HG03432 (cell line): ENCODE results near the gene FGGY.

Source experiments
- ATAC-seq: cut with Tn5 transposase; IDR thresholded peaks from one replicate; pipeline ENCODE4 v1.9.1; 2021; ENCODE audit warnings: mild to moderate bottlenecking, moderate library complexity; ENCODE audit not compliant: unreplicated experiment

The FGGY gene

DNA sequence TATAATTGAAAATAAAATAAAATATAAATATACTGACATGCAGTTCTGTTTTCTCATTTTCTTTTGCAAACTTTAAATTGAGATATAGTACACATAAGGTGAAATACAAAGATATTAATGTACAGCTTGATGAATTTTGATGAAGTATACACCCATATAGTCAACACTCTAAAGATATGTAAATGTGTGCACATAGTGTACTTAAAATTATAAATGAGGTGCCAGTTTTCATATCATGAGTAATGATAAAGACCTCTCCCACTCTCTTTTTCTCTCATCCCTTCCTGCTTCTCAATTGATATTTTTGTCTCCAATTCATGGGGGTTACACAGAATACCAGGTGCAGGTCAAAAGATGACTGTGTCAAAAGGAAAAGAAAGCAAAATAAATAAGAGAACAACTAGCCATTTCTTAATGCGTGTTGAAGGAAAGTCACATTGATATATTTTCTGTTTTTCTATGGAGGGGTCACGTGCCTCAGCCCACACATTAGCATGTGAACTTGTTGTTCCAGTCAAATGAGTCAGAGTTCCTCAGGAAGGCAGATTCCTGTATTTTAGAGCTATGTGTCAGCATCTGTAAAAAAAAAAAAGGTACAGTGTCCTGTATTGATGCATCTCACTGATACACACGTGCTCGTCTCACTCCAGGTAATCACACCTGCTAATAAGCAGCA is 453.6 kb downstream of the FGGY start:
- ATAC-seq: no peak

DNA sequence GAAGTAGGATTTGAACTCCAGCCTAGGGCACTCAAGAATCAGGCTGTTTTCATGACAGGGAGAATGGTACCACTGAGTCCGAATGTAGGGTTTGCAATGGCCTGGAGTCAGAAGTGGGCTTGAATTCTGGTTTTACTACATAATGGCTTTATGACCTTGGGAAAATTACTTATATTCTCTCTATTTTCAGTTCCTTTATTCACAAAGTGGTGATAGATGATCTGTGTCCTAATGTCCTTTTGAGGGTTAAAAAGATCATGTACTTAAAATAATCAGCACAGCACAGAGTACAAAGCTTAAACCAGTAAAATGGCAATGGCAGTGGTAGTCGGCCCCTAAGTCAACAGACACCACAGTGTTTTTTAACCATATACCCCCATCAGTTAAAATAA is 454.1 kb downstream of the FGGY start:
- ATAC-seq: no peak

DNA sequence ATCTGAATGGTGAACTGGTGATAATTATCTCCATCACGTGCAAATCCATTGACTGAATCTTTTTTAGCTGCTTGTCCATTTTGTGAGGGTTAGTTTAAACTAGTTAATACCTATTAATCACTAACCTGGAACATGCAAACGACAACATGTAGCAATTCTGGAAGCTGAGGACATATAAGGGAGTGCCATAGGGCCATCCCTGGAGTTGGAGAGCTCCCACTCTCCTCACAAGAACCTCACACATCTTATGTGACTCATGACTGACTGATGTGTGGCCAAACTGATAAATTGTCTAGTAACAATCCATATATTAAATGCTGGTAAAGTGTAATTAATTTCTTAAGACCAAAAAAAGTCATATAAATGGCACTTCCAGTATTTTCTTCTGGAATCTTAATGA is 454.9 kb downstream of the FGGY start:
- ATAC-seq: no peak

DNA sequence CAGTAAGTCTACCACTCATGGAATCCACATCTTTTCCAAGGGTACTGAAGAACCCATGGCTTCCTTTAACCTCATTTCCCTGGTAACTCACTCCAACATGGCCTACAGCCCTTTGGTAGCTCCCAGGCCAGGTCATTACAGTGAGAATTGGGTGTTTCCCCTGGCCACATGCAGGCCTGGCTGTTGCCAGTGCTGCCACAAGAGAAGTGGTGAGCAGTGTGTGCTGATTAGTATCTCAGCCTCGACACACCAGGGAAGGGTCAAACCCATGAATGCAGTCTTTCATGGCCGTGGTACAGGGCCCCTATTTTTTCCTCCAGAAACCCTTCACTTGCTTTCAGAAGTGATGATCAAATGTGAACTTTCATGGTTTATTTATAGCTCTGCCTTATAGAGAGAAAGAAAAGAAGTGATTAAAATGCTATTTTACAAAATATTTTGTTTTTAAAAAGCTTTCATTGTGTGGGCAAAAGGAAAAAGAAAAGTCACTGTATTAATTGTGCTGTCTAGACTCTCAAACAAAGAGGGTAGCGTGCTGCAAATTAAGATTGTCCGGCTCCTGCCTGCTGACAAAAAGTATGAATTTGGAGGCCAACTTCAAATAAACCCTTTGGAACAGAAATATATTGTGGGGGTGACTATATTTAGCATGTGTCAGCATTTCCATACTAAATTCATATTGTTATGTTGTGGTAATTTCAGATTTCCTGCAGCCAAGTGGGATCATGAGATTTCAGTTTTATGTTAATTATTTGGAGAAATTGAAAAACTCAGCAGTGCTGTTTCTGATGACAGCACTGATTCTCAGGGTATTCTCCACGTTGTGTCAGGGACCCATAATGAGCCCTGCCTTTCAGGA is 455.9 kb downstream of the FGGY start:
- peak; percentile 89 for ATAC-seq

DNA sequence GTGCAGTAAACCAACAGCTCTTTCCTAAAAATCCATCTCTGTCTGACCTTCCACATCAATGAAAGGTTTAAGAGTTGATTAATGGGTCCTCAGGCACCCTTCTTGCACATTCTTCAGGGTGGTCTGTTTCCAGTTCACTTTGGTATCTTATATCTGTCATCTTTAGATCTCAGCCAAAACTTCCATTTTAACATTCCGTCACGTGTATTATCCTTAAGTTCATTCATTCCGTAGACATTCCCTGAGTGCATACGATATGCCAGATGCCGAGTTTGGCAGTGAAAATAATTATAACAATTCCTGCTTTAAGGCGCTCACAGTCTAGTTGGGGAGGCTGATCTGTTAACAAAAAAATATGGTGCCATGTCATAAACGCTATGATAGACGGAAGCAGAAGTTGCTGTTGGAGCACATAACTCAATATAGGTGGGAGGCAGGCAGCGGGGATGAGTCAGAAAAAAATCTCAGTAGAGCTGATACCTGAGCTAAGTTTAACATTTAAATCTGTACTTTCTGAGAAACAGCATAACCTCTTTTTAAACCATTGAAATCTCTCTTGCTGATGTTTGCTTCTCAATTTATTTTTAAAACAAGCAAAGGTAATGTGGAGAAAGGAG is 458.3 kb downstream of the FGGY start:
- ATAC-seq: no peak

DNA sequence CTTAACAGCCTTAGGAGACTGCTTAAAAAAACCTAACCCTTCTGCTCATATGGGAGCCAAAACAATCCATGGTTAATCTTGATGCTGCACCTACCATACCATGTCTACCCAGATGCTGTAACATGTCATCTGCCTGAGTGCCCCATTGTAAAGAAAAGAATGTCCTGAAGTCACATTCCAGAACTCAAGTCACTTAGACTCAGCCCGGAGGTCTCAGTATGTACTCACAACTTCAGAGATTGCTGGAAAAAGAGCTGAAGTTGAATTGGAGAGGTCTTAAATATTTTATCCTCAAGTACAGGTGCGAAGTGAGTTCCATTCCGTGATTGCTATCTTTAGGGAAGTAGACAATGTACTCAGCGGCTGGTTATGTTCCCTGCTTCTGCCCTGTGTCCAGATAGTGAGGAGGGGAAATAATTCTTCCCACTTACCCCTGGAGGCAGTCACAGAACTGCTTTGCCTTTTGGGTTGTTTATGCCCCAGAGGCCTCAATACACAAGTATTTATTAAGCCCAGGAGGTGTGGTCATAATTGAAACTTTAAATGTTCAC is 460.4 kb downstream of the FGGY start:
- no peak for ATAC-seq

DNA sequence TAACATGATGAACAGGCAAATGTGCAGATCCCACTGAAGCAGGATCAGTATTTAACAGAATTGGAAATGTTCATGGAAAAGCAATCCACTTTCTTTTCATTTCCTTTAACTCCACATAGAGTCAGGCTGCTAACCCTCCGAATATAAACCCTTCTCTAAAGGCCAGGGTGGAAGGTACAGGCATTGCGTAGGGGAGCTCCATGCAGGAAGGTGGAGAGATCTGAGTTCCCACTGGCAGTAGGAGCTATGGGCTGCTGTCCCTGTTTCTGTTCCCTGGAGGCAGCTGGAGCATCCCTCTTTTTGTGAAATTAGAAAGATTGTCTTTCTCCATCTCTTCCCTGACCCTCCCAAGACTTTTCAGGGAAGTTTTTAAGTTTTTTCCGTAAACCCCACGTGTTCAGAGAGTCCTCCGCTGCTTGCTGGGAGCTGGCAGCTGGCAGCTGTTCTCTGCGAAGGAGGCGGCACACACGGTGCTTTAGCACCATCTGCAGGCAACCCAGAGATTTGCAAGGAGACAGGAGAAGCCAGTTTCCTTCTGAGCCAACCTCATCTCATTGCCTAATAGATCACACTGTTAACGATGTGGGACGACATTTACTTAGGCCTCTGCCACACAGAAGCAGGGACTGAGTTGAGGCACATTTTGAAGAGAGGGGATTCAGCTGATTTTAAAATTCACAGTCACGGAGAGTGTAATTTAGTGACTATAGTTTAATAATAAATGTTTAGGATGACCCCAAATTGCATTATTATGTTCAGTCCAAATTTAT is 462.4 kb downstream of the FGGY start:
- peak; percentile 92 for ATAC-seq

DNA sequence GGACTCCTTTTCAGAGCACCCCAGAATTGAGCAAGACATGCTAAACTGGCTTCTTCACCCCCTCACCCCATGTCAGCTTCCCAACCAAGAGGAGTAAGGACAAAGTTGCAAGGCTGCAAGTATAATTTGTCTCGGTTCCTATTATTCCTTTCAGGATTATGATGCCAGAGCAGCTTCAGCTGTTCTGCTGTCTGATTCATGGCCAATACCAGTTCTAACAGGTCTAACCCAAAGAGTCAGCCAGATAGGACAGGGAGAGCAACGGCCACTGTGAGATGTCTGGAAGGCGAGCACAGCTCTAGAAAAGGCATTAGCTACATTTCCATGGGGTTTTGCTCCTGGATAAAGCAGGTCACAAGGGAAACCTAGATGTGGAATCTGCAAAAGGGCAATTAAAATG is 464.5 kb downstream of the FGGY start:
- no peak for ATAC-seq

DNA sequence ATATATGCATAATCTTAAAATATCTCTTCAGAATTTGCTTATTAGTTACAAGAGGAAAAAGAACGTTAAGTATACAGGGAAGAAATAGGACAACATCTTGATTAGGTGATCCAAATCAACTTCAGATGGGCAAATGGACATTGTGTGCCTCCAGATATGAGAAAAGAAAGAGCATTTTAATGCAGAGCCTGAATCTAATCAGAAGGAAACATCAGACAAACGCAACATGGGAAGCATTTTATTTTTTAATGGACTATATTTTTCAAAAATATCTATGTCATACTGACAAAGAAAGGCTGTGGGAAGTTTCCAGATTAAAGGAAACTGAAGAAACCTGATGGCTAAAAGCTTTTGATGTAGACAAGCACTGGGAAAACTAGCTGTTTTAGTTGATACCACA is 466.5 kb downstream of the FGGY start:
- no peak for ATAC-seq

DNA sequence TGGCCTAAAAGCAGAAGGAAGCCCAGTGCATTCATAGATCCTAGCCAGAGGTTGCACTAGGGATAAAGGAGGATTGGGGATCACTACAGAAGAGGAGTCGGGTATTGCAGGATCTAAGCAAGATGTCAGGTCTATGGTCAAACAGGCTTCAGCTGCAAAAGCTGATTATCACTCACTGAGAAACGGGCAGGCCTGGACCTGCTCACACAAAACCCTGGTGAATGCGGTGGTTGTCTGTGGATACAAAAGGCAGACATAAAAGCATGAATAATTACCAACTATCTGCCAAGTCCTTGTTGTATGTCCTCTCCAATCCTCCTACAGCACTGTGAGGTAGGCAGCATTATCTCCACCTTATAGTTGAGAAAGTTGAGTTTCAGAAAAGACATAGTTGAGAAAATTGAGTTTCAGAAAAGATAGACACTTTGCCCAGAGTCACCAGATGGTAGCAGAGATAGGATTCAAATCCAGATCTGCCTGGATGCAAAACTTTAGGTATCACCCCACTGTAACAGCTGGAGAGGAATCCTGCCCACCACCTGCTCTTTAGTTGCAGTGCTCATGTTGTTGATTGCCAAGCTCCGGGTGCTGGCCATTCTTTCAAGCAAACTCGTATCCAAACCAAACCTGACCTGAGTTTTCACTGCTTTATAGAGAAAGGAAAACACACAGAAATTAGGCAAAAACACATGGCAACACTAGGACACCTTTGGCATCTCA is 468.3 kb downstream of the FGGY start:
- ATAC-seq: no peak

DNA sequence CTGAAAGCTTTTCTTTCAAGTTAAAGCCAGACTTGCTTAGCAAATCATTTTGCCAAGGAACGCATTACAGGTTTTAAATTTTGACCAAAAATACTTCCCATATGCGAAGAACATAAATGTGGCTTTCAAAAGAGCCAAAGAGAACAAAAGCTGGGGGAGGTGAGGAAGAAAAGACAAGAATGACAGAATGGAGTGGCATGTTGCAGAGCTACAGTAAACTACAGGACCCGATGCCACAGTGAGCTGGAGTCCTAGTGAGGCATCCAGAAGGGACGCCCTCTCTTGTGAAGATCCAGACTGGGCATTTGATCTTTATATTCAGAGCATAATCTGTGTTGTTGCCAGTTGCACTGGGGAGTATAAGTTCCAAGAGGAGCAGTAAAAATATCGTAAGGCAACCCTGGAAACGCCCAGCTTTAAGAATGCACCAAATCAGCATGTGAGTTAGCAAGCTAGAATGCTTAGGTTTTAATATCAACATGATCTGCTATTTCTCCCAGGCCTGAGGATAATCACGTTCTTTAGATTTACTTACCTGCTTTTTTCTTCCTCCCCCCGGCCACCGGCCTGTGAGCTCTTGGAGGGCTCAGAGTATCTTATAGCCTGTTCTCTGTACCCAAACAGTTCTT is 469.4 kb downstream of the FGGY start:
- ATAC-seq: no peak

DNA sequence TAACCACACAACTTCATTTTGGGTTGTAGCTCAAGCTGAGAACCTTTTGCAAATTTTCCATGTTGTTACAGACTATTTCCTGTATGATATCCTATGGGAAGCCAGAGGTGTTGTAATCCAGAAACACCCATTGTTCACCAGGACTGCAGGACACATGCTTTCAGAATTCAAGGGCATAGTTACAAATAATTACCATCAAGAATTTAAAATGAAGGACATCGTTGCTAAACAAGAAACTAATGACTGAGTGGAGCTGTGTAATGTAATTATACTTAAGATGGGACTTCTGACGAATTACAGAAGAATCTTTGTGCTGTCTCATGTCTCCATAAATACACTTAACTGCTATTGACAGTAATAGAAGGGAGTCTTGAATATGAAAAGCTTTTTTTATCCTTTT is 470.2 kb downstream of the FGGY start:
- ATAC-seq: no peak

DNA sequence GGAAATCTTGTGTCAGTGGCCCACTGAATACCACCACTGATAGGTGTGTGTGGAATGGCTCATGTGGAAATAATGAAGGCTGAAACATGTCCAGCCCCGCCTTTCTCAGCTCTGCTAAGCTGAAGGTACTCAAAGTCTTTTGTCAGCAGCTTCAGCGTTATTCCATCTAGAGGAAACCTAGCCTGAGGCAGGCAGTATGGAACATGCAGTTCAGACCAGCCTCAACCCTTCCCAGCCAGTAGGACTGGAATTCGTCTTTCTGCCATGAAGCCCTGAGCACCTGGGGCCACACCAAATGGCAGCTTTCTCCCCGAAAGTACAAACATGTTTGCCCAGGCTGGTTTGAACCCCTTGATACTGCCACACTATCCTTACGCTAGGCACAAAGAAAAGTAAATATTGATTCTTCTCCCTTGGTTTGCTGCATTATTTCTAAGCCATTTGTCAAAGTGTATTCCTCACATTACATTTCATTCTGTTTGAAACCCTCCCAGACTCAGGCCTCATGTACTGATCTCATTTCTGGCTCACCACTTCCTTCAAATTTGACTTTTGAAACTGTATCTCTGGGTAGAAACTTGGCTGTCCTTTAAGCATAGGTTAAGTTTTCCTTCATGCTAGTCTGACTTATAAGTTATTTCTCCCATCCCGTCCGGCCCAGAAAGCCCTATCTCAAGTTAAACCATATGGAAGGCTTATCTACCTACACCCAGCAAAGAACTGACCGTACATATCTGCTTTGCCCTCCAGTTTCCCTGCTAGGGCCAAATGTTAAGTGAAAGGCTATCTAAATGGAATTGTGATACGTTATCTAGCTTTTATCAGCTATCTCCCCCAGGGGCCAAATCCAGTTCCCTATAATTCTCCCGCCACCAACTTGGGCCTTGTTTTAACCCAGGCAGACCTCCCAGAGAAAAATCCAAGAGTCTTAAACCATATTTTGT is 472.2 kb downstream of the FGGY start:
- no peak for ATAC-seq

DNA sequence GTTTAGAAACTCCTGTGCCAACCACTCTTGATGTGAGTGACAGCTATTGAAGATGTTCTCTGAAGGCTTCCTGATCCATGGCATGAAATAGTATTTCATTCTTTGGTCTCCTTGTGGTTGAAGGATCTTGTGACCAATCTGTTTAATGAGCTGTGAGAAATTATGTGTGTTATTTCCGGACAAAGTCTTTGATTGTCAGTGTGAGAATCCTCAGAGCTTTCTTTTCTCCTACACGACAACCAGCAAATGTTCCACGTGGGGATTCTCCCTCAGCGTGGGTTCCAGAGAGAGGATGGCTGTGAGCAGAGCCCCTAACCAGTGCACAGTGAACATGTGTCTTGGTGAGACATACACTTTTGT is 472.8 kb downstream of the FGGY start:
- no peak for ATAC-seq

DNA sequence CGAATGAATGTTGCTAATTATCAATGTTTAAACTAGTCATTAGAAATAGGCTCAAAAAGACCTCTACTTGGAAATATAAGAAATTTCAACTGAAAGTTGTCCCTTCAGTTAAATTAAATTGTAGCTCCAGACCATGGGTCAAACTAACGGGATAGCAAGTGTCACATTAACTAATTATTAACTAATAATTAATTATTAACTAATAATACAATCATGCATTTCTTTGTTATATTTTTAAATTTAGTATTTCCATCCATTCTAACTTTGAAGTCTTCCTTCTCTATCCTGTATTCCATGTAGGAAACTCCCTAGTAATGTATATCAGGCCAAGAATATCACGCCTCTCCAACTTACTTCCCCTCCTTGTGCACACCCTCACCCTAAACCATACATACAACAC is 474.5 kb downstream of the FGGY start:
- ATAC-seq: no peak

DNA sequence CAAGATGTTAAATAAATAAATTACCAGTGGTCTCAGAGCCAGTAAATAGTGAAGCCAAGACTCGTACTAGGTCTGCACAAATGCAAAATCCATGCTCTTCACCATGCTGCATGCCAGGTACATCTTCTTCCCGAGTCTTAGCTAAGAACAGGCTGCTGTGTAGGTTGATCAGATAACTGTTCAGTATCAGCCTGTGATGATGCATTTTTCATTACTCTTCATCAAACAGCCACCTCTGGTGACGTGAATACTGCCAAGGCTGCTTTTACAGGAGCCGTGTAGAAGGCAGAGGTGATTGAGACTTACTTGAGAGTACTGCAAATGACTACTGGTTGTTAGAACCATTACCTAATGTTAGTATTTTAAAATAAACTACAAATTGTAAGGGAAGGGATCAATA is 478.6 kb downstream of the FGGY start:
- ATAC-seq: no peak

DNA sequence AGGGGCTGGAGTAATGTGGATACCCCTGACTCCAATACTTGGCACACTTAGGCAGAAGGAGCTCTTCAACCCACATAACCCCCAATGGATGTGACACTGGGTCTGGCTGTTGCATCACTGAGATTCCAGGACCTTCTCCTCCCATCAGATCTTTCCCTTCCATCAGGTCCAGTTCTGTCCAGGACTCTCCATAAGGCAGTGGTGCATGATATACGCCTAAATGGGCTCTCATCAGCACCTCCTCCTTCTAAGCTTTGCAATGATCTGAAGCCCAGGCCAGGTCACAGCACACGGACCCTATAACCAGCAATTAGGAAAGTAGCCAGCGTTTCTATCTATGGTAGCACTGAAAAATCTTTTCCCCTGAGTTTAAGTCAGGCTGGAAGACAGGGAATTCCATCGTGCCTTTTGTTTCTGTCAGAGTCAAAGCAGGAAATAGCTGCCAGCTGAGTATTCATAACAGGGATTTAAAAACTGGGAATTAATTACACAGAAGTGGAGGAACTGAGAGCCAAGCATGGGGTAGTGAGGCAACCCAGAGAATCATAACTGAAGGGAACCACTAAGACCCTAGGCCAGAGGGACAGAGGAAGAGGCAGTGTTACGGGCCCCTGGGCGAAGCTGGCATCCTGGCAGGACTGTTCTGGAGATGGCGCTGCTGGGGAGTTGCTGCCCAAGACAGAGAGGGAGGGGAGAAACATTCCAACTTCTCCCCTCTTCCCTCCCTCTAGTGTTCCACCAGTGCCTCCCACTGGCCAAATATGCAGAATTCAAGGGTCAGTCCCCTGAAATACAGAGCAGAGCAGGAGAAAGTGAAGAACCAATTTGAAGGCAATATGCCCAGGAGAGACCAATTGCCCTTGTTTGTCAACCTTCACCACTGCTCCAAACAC is 480.3 kb downstream of the FGGY start:
- no peak for ATAC-seq

DNA sequence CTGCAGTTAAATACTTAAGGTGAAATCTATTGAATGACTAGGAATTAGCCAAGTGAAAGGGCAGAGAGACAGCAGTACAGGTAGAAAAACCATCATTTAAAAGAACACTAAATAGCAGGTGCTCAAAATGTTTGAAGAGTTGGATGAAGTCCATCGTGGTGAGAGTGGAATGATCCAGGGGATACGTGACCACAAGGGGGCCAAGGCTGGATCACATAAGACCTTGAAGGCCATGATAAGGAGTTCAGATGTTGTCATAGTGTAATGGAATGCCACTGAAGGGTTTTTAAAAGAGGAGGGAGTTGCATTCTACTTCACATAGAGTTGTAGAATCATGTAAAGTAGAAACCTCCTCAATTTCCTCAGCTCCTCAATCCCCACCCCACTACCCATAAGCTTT is 483.1 kb downstream of the FGGY start:
- ATAC-seq: no peak
